ENCODE data around the gene PLOD2. TPM values are rescaled to one million over a fixed set of nuclear protein-coding genes. Genes with fewer than 3 reads are reported as not detected.
A peak's percentile ranks its signal among the peaks of the same experiment; 100 is the strongest.

Gene PLOD2
- total RNA-seq (100 to 1,000 TPM; 109 to 147 TPM), polyA plus RNA-seq (10 to 100 TPM; 15.4 to 30.8 TPM)
- long read RNA-seq, donor 1, transcript PLOD2-201 (20 exons, 3,732 nt), result major isoform, 102 of 168 reads
- long read RNA-seq, donor 1, partial matches to known transcripts, result 34 of 168 reads
- long read RNA-seq, donor 1, other reads (novel, unspliced or antisense), result 27 of 168 reads
- long read RNA-seq, donor 2, transcript PLOD2-201 (20 exons, 3,732 nt), result major isoform, 74 of 121 reads
- long read RNA-seq, donor 2, partial matches to known transcripts, result 19 of 121 reads
- long read RNA-seq, donor 2, other reads (novel, unspliced or antisense), result 27 of 121 reads

GRCh38 chr3:146160964-146161662 lies at the start of gene PLOD2:
TSS of gene PLOD2 (minus strand) at chr3:146161184. CDS start at chr3:146160989, 195 bp downstream.
- Histone ChIP-seq H3K27ac (ENCODE audit: low read depth in 1 of 2, low read length in 2 of 2) (peak within 1 kb of the TSS; percentile 93 to 99), H3K36me3 (ENCODE audit: control insufficient read depth in 1 of 2, insufficient read depth in 2 of 2, low read length in 1 of 2) (no peaks in the 10 kb centered on the region), H3K4me1 (ENCODE audit: control insufficient read depth in 1 of 2, insufficient read depth in 2 of 2, low read length in 2 of 2) (peaks cover 5% of the 10 kb centered on the region in 2 donors), H3K9me3 (ENCODE audit: control insufficient read depth, low read length) (no peaks in the 10 kb centered on the region), H3K4me3 (ENCODE audit: low read length in 2 of 2) (peak within 1 kb of the TSS; percentile 77 to 86), H3K27me3 (ENCODE audit: control insufficient read depth in 1 of 2, insufficient read depth in 2 of 2, low read length in 1 of 2) (no peaks in the 10 kb centered on the region)
- ATAC-seq (ENCODE audit: low FRiP score) (peak; percentile 92), DNase-seq (peak; percentile 93)
- whole genome bisulfite sequencing, 2 donors, result 0% methylated on average over 54 to 74 of the region's 74 CpGs
- intact Hi-C loops (cut with DNase I), result loop anchor here (5.0 to 10.0 kb wide), 2 partner anchors 34 to 86 kb away; no protein-coding TSS in a partner anchor

DNA sequence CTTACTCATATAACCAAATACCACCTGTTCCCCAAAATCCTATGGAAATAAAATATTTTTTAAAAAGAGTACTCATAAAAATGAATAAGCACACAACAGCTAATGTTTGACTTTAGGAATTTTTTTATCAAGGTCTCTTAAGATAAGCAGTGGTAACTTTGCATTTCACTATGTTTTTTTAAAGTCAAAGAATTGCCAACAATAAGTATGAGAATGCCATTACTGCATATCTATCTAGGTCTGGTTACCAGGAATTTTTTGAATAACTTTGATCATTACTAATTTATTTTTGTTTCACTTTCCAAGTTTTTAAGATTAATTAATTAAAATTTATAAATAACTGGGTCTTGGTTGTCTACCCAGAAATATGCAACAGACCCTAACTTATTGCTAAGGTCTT lies 48.4 kb upstream of the PLOD2 start:
- Histone ChIP-seq H3K27me3 (ENCODE audit: control insufficient read depth in 1 of 2, insufficient read depth in 2 of 2, low read length in 1 of 2) (no peaks in the 10 kb centered on the region), H3K36me3 (ENCODE audit: control insufficient read depth in 1 of 2, insufficient read depth in 2 of 2, low read length in 1 of 2) (peaks cover 2 to 3% of the 10 kb centered on the region in 2 donors), H3K27ac (ENCODE audit: low read depth in 1 of 2, low read length in 2 of 2) (no peak overlapping the region), H3K4me1 (ENCODE audit: control insufficient read depth in 1 of 2, insufficient read depth in 2 of 2, low read length in 2 of 2) (no peaks in the 10 kb centered on the region), H3K9me3 (ENCODE audit: control insufficient read depth, low read length) (no peaks in the 10 kb centered on the region), H3K4me3 (ENCODE audit: low read length in 2 of 2) (no peak overlapping the region)
- DNase-seq, result no peak
- intact Hi-C loops (cut with DNase I), result loop anchor here in 1 of 2 donors (10.0 kb wide), 1 partner anchor 365 kb away; no protein-coding TSS in a partner anchor
- no peak for ATAC-seq (ENCODE audit: low FRiP score)

- peaks cover 0 to 1% of the 10 kb centered on the region in 2 donors for H3K4me1 ChIP-seq (ENCODE audit: control insufficient read depth in 1 of 2, insufficient read depth in 2 of 2, low read length in 2 of 2)
- ATAC-seq (ENCODE audit: low FRiP score), result no peak
- no peak overlapping the region for H3K4me3 ChIP-seq (ENCODE audit: low read length in 2 of 2)
- no peak overlapping the region for H3K27ac ChIP-seq (ENCODE audit: low read depth in 1 of 2, low read length in 2 of 2)
- no peak for DNase-seq
- H3K9me3 ChIP-seq (ENCODE audit: control insufficient read depth, low read length), result no peaks in the 10 kb centered on the region
- H3K36me3 ChIP-seq (ENCODE audit: control insufficient read depth in 1 of 2, insufficient read depth in 2 of 2, low read length in 1 of 2), result peaks cover 2 to 3% of the 10 kb centered on the region in 2 donors
- H3K27me3 ChIP-seq (ENCODE audit: control insufficient read depth in 1 of 2, insufficient read depth in 2 of 2, low read length in 1 of 2), result no peaks in the 10 kb centered on the region
- intact Hi-C loops (cut with DNase I), result loop anchor here in 1 of 2 donors (10.0 kb wide), 1 partner anchor 371 kb away; no protein-coding TSS in a partner anchor
Observed at GRCh38 chr3:146203776-146204175, 42.8 kb upstream of the PLOD2 start.

DNA sequence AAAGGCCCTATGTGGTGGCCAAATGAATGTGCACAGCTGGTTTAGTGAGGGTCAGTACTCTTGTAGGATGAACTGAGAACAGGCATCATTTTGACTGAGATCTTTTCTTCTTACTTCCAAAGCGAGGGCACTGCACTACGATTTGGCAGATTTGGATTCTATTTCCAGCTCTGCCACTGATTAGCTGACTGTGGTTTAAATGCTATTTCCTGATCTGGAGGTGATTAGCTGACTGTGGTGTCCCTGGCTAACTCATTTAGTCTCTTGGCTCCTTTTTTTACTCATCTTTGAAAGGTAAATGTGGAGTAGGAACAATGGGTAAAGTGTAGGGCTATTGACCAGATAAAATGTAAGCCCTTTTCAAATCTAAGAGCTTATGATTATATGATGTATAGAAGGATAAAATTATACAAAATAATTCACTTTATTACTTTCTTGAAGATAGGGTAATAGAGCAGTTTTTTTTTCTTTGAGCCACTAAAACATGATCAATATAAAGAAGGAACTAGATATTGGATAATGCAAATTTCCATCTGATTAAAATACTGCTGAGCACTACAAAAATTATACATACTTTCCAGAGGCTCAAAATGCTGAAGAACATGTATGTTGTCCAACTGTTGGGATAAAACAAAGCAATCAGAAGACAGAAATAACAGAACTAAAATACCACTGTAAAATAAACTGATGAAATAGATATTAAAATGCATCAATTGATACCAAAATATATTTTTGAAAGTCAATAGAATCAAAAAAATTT lies 39.7 kb upstream of the PLOD2 start:
- Histone ChIP-seq H3K36me3 (ENCODE audit: control insufficient read depth in 1 of 2, insufficient read depth in 2 of 2, low read length in 1 of 2) (no peaks in the 10 kb centered on the region), H3K27ac (ENCODE audit: low read depth in 1 of 2, low read length in 2 of 2) (no peak overlapping the region), H3K27me3 (ENCODE audit: control insufficient read depth in 1 of 2, insufficient read depth in 2 of 2, low read length in 1 of 2) (no peaks in the 10 kb centered on the region), H3K9me3 (ENCODE audit: control insufficient read depth, low read length) (no peaks in the 10 kb centered on the region), H3K4me1 (ENCODE audit: control insufficient read depth in 1 of 2, insufficient read depth in 2 of 2, low read length in 2 of 2) (peaks cover 0 to 1% of the 10 kb centered on the region in 2 donors), H3K4me3 (ENCODE audit: low read length in 2 of 2) (no peak overlapping the region)
- intact Hi-C loops (cut with DNase I), result loop anchor here in 1 of 2 donors (10.0 kb wide), 1 partner anchor 374 kb away; no protein-coding TSS in a partner anchor
- ATAC-seq (ENCODE audit: low FRiP score) (no peak), DNase-seq (no peak)
- WGBS, 2 donors, result 7 to 12% methylated on average over 2 of the region's 2 CpGs

GRCh38 chr3:146199762-146200161 lies 38.8 kb upstream of the PLOD2 start:
- Histone ChIP-seq H3K9me3 (ENCODE audit: control insufficient read depth, low read length) (no peaks in the 10 kb centered on the region), H3K4me1 (ENCODE audit: control insufficient read depth in 1 of 2, insufficient read depth in 2 of 2, low read length in 2 of 2) (peaks cover 1 to 2% of the 10 kb centered on the region in 2 donors), H3K27me3 (ENCODE audit: control insufficient read depth in 1 of 2, insufficient read depth in 2 of 2, low read length in 1 of 2) (no peaks in the 10 kb centered on the region), H3K27ac (ENCODE audit: low read depth in 1 of 2, low read length in 2 of 2) (no peak overlapping the region), H3K36me3 (ENCODE audit: control insufficient read depth in 1 of 2, insufficient read depth in 2 of 2, low read length in 1 of 2) (no peaks in the 10 kb centered on the region), H3K4me3 (ENCODE audit: low read length in 2 of 2) (no peak overlapping the region)
- WGBS, 2 donors, result 79 to 86% methylated on average over 5 of the region's 5 CpGs
- intact Hi-C loops (cut with DNase I), result loop anchor here in 1 of 2 donors (10.0 kb wide), 1 partner anchor 375 kb away; no protein-coding TSS in a partner anchor
- no peak for ATAC-seq (ENCODE audit: low FRiP score)
- no peak for DNase-seq

DNA sequence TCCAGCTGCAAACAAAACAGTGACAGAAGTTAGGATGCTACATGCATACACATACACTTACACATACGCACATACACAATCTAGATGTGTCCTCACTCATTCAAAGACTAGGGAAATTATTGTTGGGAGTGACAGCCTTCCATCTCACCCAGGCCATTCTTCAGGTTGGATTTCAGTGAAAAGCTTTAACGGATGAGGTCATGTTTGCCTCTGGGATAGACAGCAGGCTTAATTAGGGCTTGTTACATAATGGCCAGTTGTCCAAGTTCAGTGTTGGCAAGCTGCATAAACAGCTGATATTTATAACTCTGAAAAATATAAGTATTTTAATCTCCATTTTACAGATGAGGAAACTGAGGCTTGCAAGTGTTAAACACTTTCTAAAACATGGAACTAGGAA lies 35.8 kb upstream of the PLOD2 start:
- Histone ChIP-seq H3K9me3 (ENCODE audit: control insufficient read depth, low read length) (no peaks in the 10 kb centered on the region), H3K4me1 (ENCODE audit: control insufficient read depth in 1 of 2, insufficient read depth in 2 of 2, low read length in 2 of 2) (peaks cover 1 to 2% of the 10 kb centered on the region in 2 donors), H3K36me3 (ENCODE audit: control insufficient read depth in 1 of 2, insufficient read depth in 2 of 2, low read length in 1 of 2) (no peaks in the 10 kb centered on the region), H3K4me3 (ENCODE audit: low read length in 2 of 2) (no peak overlapping the region), H3K27ac (ENCODE audit: low read depth in 1 of 2, low read length in 2 of 2) (no peak overlapping the region), H3K27me3 (ENCODE audit: control insufficient read depth in 1 of 2, insufficient read depth in 2 of 2, low read length in 1 of 2) (no peaks in the 10 kb centered on the region)
- DNase-seq, result no peak
- intact Hi-C loops (cut with DNase I), result no loop called here
- WGBS, 2 donors, result 81 to 85% methylated on average over 2 of the region's 2 CpGs
- ATAC-seq (ENCODE audit: low FRiP score), result no peak

GRCh38 chr3:146195605-146196004 lies 34.6 kb upstream of the PLOD2 start:
- DNase-seq, result no peak
- Histone ChIP-seq H3K4me3 (ENCODE audit: low read length in 2 of 2) (no peak overlapping the region), H3K27ac (ENCODE audit: low read depth in 1 of 2, low read length in 2 of 2) (no peak overlapping the region), H3K9me3 (ENCODE audit: control insufficient read depth, low read length) (no peaks in the 10 kb centered on the region), H3K27me3 (ENCODE audit: control insufficient read depth in 1 of 2, insufficient read depth in 2 of 2, low read length in 1 of 2) (no peaks in the 10 kb centered on the region), H3K4me1 (ENCODE audit: control insufficient read depth in 1 of 2, insufficient read depth in 2 of 2, low read length in 2 of 2) (peaks cover 1 to 2% of the 10 kb centered on the region in 2 donors), H3K36me3 (ENCODE audit: control insufficient read depth in 1 of 2, insufficient read depth in 2 of 2, low read length in 1 of 2) (no peaks in the 10 kb centered on the region)
- intact Hi-C loops (cut with DNase I), result no loop called here
- 3 to 4% methylated on average over 4 of the region's 4 CpGs for WGBS, 2 donors
- no peak for ATAC-seq (ENCODE audit: low FRiP score)

GRCh38 chr3:146195030-146195429 lies 34.0 kb upstream of the PLOD2 start:
- Histone ChIP-seq H3K27me3 (ENCODE audit: control insufficient read depth in 1 of 2, insufficient read depth in 2 of 2, low read length in 1 of 2) (no peaks in the 10 kb centered on the region), H3K9me3 (ENCODE audit: control insufficient read depth, low read length) (no peaks in the 10 kb centered on the region), H3K36me3 (ENCODE audit: control insufficient read depth in 1 of 2, insufficient read depth in 2 of 2, low read length in 1 of 2) (no peaks in the 10 kb centered on the region), H3K4me1 (ENCODE audit: control insufficient read depth in 1 of 2, insufficient read depth in 2 of 2, low read length in 2 of 2) (peaks cover 0 to 2% of the 10 kb centered on the region in 2 donors), H3K27ac (ENCODE audit: low read depth in 1 of 2, low read length in 2 of 2) (no peak overlapping the region), H3K4me3 (ENCODE audit: low read length in 2 of 2) (no peak overlapping the region)
- WGBS, 2 donors, result 9 to 19% methylated on average over 3 of the region's 3 CpGs
- intact Hi-C loops (cut with DNase I), result no loop called here
- no peak for DNase-seq
- no peak for ATAC-seq (ENCODE audit: low FRiP score)
